ENCODE results near the gene MIA2.
"Not testable (repeated sequence)": the region's sequence is repeated elsewhere in the genome, so short reads cannot be mapped to it uniquely, and the experiment has no call there.

Gene MIA2

GRCh38 chr14:39267608-39268005 lies 33.9 kb downstream of the MIA2 start:
- DNase-seq = peak; percentile 28

GRCh38 chr14:39268393-39268792 lies 34.7 kb downstream of the MIA2 start:
- DNase-seq = peak; percentile 89

- DNase-seq = no peak
Measured at GRCh38 chr14:39272918-39273317, 39.2 kb downstream of the MIA2 start.

GRCh38 chr14:39275395-39275794 lies 41.7 kb downstream of the MIA2 start:
- DNase-seq = no peak

GRCh38 chr14:39276005-39276404 lies 42.3 kb downstream of the MIA2 start:
- DNase-seq = no peak

- no peak for DNase-seq
Measured at GRCh38 chr14:39276579-39277114, 42.9 kb downstream of the MIA2 start.

GRCh38 chr14:39279515-39279914 lies 45.8 kb downstream of the MIA2 start:
- DNase-seq = no peak

- not testable (repeated sequence) for DNase-seq
Measured at GRCh38 chr14:39280678-39281077, 47.0 kb downstream of the MIA2 start.

- no peak for DNase-seq
Measured at GRCh38 chr14:39289523-39289922, 55.8 kb downstream of the MIA2 start.

- no peak for DNase-seq
Measured at GRCh38 chr14:39291701-39292100, 58.0 kb downstream of the MIA2 start.

- DNase-seq = no peak
Measured at GRCh38 chr14:39293629-39294028, 59.9 kb downstream of the MIA2 start.

GRCh38 chr14:39300389-39300788 lies 66.7 kb downstream of the MIA2 start:
- DNase-seq = not testable (repeated sequence)

GRCh38 chr14:39302124-39302810 lies 68.6 kb downstream of the MIA2 start:
- DNase-seq = no peak

- no peak for DNase-seq
Measured at GRCh38 chr14:39303115-39303514, 69.4 kb downstream of the MIA2 start.

GRCh38 chr14:39307815-39308214 lies 74.1 kb downstream of the MIA2 start:
- no peak for DNase-seq

- DNase-seq = no peak
Measured at GRCh38 chr14:39310051-39310450, 76.3 kb downstream of the MIA2 start.

GRCh38 chr14:39315859-39316444 lies 82.2 kb downstream of the MIA2 start:
- DNase-seq = peak; percentile 5

GRCh38 chr14:39316830-39317553 lies 83.3 kb downstream of the MIA2 start:
- no peak for DNase-seq

GRCh38 chr14:39318574-39318973 lies 84.9 kb downstream of the MIA2 start:
- no peak for DNase-seq

- DNase-seq = no peak
Measured at GRCh38 chr14:39319381-39319780, 85.7 kb downstream of the MIA2 start.

- no peak for DNase-seq
Measured at GRCh38 chr14:39320318-39320717, 86.6 kb downstream of the MIA2 start.

GRCh38 chr14:39322807-39323206 lies 89.1 kb downstream of the MIA2 start:
- no peak for DNase-seq

- DNase-seq = no peak
Measured at GRCh38 chr14:39324097-39324496, 90.4 kb downstream of the MIA2 start.

- DNase-seq = no peak
Measured at GRCh38 chr14:39339003-39339402, 105.3 kb downstream of the MIA2 start.
